Skeletal muscle cell (primary cell): ENCODE data around the gene SPINT4.
"Not testable (repeated sequence)": the region's sequence is repeated elsewhere in the genome, so short reads cannot be mapped to it uniquely, and the experiment has no call there.

Experiments used
- DNase-seq: peaks from one replicate; pipeline ENCODE4 v3.0.0-alpha.2; 2010; ENCODE audit warnings: low read depth
- H3K4me3 ChIP-seq: 2 replicates; pipeline ENCODE4 v1.5.1; 2011; ENCODE audit warnings: low read depth, mild to moderate bottlenecking, control low read depth, low read length, moderate library complexity

Gene SPINT4

GRCh38 chr20:45722047-45722446, at the start of gene SPINT4:
SPINT4 (plus strand) TSS chr20:45722347; CDS start chr20:45722368, 21 bp downstream.
- DNase-seq = no peak

GRCh38 chr20:45672765-45673164, 49.4 kb upstream of the SPINT4 start:
- H3K4me3 ChIP-seq = no peak overlapping the region
- no peak for DNase-seq

More at GRCh38 chr20:45722047-45722446, at the start of gene SPINT4:
- no peak within 1 kb of the TSS for H3K4me3 ChIP-seq

GRCh38 chr20:45679650-45680049, 42.5 kb upstream of the SPINT4 start:
- no peak overlapping the region for H3K4me3 ChIP-seq
- DNase-seq = no peak

GRCh38 chr20:45685896-45686295, 36.3 kb upstream of the SPINT4 start:
- H3K4me3 ChIP-seq = no peak overlapping the region
- no peak for DNase-seq

GRCh38 chr20:45693346-45693745, 28.8 kb upstream of the SPINT4 start:
- not testable (repeated sequence) for DNase-seq, H3K4me3 ChIP-seq

GRCh38 chr20:45695496-45695895, 26.7 kb upstream of the SPINT4 start:
- DNase-seq = no peak
- H3K4me3 ChIP-seq = no peak overlapping the region

- no peak overlapping the region for H3K4me3 ChIP-seq
- no peak for DNase-seq
Observed at GRCh38 chr20:45701104-45701503, 21.0 kb upstream of the SPINT4 start.

GRCh38 chr20:45701873-45702272, 20.3 kb upstream of the SPINT4 start, which contains the start of gene WFDC13:
WFDC13 (plus strand) TSS chr20:45702038; CDS start chr20:45702124, 86 bp downstream.
- DNase-seq = no peak
- H3K4me3 ChIP-seq = no peak within 1 kb of the TSS

- no peak for DNase-seq
- no peak within 1 kb of the TSS for H3K4me3 ChIP-seq
Observed at GRCh38 chr20:45704969-45705637, 17.0 kb upstream of the SPINT4 start, which contains the start of gene WFDC10B. WFDC10B (minus strand) TSS chr20:45705019; CDS start chr20:45685992, 19,027 bp downstream.

- H3K4me3 ChIP-seq, DNase-seq: not testable (repeated sequence)
Observed at GRCh38 chr20:45716141-45716688, 5.9 kb upstream of the SPINT4 start.

GRCh38 chr20:45725134-45725533, 3.0 kb downstream of the SPINT4 start:
- no peak overlapping the region for H3K4me3 ChIP-seq
- DNase-seq = no peak

- no peak overlapping the region for H3K4me3 ChIP-seq
- DNase-seq = no peak
Observed at GRCh38 chr20:45727044-45727443, 4.9 kb downstream of the SPINT4 start.

GRCh38 chr20:45732199-45732598, 10.1 kb downstream of the SPINT4 start:
- no peak for DNase-seq
- no peak overlapping the region for H3K4me3 ChIP-seq

- H3K4me3 ChIP-seq = no peak overlapping the region
- no peak for DNase-seq
Observed at GRCh38 chr20:45735552-45735951, 13.4 kb downstream of the SPINT4 start.

GRCh38 chr20:45735988-45736387, 13.8 kb downstream of the SPINT4 start:
- H3K4me3 ChIP-seq = no peak overlapping the region
- DNase-seq = no peak

- no peak for DNase-seq
- H3K4me3 ChIP-seq = no peak overlapping the region
Observed at GRCh38 chr20:45742596-45742995, 20.4 kb downstream of the SPINT4 start.

GRCh38 chr20:45745015-45745414, 22.9 kb downstream of the SPINT4 start:
- DNase-seq = no peak
- no peak overlapping the region for H3K4me3 ChIP-seq

- no peak for DNase-seq
- no peak overlapping the region for H3K4me3 ChIP-seq
Observed at GRCh38 chr20:45751721-45752120, 29.6 kb downstream of the SPINT4 start.

GRCh38 chr20:45752746-45753145, 30.6 kb downstream of the SPINT4 start:
- no peak overlapping the region for H3K4me3 ChIP-seq
- DNase-seq = no peak

- DNase-seq = no peak
- H3K4me3 ChIP-seq = no peak overlapping the region
Observed at GRCh38 chr20:45758096-45758495, 35.9 kb downstream of the SPINT4 start.

- not testable (repeated sequence) for DNase-seq, H3K4me3 ChIP-seq
Observed at GRCh38 chr20:45759921-45760320, 37.8 kb downstream of the SPINT4 start.
